PC-3 (cell line): ENCODE measurements around the gene CELF2. TPM values are rescaled to one million over a fixed set of nuclear protein-coding genes. Genes with fewer than 3 reads are reported as not detected.

Experiments used
- ATAC-seq: fragments of 200-7000 bp; cut with Tn5 transposase; 2 replicates; pipeline ENCODE4 v1.9.1; 2020; ENCODE audit warnings: mild to moderate bottlenecking, moderate library complexity
- BruUV-seq: library from RNA; stranded (reverse); fragments of 400-500 nt; replicated peaks from 2 replicates; lab custom pipeline; 2021; lab: Mats Ljungman, UMichigan
- CTCF ChIA-PET: fragments of 300-600 bp; sonication (Branson Sonifier 250); formaldehyde crosslinking; loops from one replicate; lab custom pipeline; 2022; ENCODE audit warnings: antibody characterized with exemption; lab: Charles Lee
- POLR2A ChIA-PET: fragments of 300-600 bp; sonication (Branson Sonifier 250); formaldehyde crosslinking; loops from one replicate; lab custom pipeline; 2022; ENCODE audit warnings: antibody characterized with exemption; ENCODE audit not compliant: unreplicated experiment; lab: Charles Lee
- DNase-seq: peaks from one replicate; pipeline ENCODE4 v3.0.0-alpha.2; 2015
- H2AFZ ChIP-seq: fragments of 300-600 bp; sonication (generic); 2 replicates; pipeline ENCODE4 v1.6.0; 2016; ENCODE audit warnings: antibody characterized with exemption, low read length
- H3F3A ChIP-seq: fragments of 300-600 bp; sonication (generic); one replicate; pipeline ENCODE4 v1.6.0; 2017; ENCODE audit warnings: antibody characterized with exemption, low read length, control low read depth, mild to moderate bottlenecking; ENCODE audit not compliant: unreplicated experiment
- H3K27ac ChIP-seq: fragments of 300-600 bp; sonication (generic); 2 replicates; pipeline ENCODE4 v1.5.1; 2016; ENCODE audit warnings: mild to moderate bottlenecking, low read length
- H3K27me3 ChIP-seq: fragments of 300-600 bp; sonication (generic); 2 replicates; pipeline ENCODE4 v1.6.1; 2016; ENCODE audit warnings: low read length, mixed read lengths
- H3K36me3 ChIP-seq: fragments of 300-600 bp; sonication (generic); 2 replicates; pipeline ENCODE4 v1.6.1; 2016; ENCODE audit warnings: low read depth, mixed run types, low read length, mixed read lengths
- H3K4me1 ChIP-seq: fragments of 300-600 bp; sonication (generic); 2 replicates; pipeline ENCODE4 v1.5.1; 2016; ENCODE audit warnings: low read length; ENCODE audit not compliant: insufficient read depth
- H3K4me2 ChIP-seq: fragments of 300-600 bp; sonication (generic); 2 replicates; pipeline ENCODE4 v1.6.0; 2016; ENCODE audit warnings: low read length
- H3K4me3 ChIP-seq: fragments of 300-600 bp; sonication (generic); 2 replicates; pipeline ENCODE4 v1.5.1; 2016; ENCODE audit warnings: mild to moderate bottlenecking, low read length, mixed read lengths
- H3K79me2 ChIP-seq: fragments of 300-600 bp; sonication (generic); 2 replicates; pipeline ENCODE4 v1.6.1; 2017; ENCODE audit warnings: low read length, mixed read lengths
- H3K9ac ChIP-seq: fragments of 300-600 bp; sonication (generic); 2 replicates; pipeline ENCODE4 v1.6.0; 2016; ENCODE audit warnings: mild to moderate bottlenecking, low read length
- H3K9me2 ChIP-seq: fragments of 300-600 bp; sonication (generic); replicated peaks from 2 replicates; pipeline ENCODE4 v1.6.1; 2016; ENCODE audit warnings: mixed run types, low read length, mixed read lengths
- H3K9me3 ChIP-seq: fragments of 300-600 bp; sonication (generic); 2 replicates; pipeline ENCODE4 v1.6.1; 2016; ENCODE audit warnings: low read length, mixed read lengths
- H4K20me1 ChIP-seq: fragments of 300-600 bp; sonication (generic); 2 replicates; pipeline ENCODE4 v1.6.1; 2016; ENCODE audit warnings: low read length, mixed read lengths
- EZH2 ChIP-seq: fragments of 300-600 bp; sonication (generic); IDR thresholded peaks from one replicate; pipeline ENCODE4 v1.6.1; 2017; ENCODE audit warnings: antibody characterized with exemption, mild to moderate bottlenecking, low read length; ENCODE audit not compliant: unreplicated experiment
- EZH2phosphoT487 ChIP-seq: fragments of 300-600 bp; sonication (generic); IDR thresholded peaks from 2 replicates; pipeline ENCODE4 v1.6.1; 2018; ENCODE audit warnings: mild to moderate bottlenecking, antibody characterized with exemption, low read length, borderline replicate concordance
- intact Hi-C: fragments of 100-400 bp; cut with micrococcal nuclease; formaldehyde crosslinking; loops from 2 replicates; pipeline ENCODE4 v1.9.0; 2023
- total RNA-seq: library from RNA; depleted of rRNA; stranded (reverse); fragments of >200 nt; gene quantifications from 2 replicates; pipeline ENCODE4 v1.2.3, GENCODE V29; 2014
- TF ChIP-seq, protein P1 (sequence below): fragments of 300-600 bp; sonication (generic); conservative IDR thresholded peaks from 2 replicates; pipeline ENCODE4 v1.5.1; 2017; ENCODE audit warnings: antibody characterized with exemption, low read depth, mild to moderate bottlenecking, low read length

The CELF2 gene
- total RNA-seq, 1 experiment from 2014 or later: not detected

DNA sequence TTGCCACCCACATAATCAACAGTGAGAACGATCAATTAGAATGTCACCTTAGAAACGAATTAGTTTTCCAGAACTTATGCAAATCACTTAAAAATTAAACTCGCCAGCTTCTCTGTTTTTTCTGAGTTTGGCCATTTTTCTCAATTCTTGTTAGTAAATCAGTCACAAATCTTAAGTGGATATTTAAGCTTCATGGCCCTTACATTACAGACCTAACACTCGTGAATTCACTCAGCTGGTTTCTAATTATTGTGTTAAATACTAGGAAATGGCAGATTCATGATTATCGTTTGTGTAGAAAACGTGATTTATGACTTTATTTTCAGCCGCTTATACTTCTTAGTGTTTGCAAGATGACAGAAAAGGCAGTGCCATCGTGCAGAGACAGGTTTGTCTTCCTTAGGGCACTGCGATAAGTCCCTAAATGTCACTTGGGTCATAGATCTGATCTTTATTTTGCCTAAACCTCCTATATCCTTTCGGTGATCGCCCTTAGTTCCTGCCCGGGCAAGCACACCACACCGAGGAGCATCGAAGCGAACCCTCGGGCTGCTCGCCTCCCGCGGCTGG is 587 bp upstream of the CELF2 start:
- no peaks in the 10 kb centered on the region for H4K20me1 ChIP-seq
- no peaks in the 10 kb centered on the region for H3K9me2 ChIP-seq
- no peak overlapping the region for H3K27ac ChIP-seq
- ChIA-PET POLR2A (no interaction called here), CTCF (interaction anchor here (0.6 kb wide), 1 partner anchor 10 kb away, joined by 3 read pairs; no protein-coding TSS in a partner anchor)
- H3K36me3 ChIP-seq: no peaks in the 10 kb centered on the region
- no peaks in the 10 kb centered on the region for H3K9me3 ChIP-seq
- H2AFZ ChIP-seq: no peak overlapping the region
- ATAC-seq (no peak), DNase-seq (no peak)
- H3K27me3 ChIP-seq: no peaks in the 10 kb centered on the region
- H3K4me1 ChIP-seq: no peaks in the 10 kb centered on the region
- intact Hi-C loops: no loop called here
- no peaks in the 10 kb centered on the region for H3K79me2 ChIP-seq
- TF ChIP-seq EZH2 (no peak), EZH2phosphoT487 (no peak)
- TF ChIP-seq, protein P1, sequence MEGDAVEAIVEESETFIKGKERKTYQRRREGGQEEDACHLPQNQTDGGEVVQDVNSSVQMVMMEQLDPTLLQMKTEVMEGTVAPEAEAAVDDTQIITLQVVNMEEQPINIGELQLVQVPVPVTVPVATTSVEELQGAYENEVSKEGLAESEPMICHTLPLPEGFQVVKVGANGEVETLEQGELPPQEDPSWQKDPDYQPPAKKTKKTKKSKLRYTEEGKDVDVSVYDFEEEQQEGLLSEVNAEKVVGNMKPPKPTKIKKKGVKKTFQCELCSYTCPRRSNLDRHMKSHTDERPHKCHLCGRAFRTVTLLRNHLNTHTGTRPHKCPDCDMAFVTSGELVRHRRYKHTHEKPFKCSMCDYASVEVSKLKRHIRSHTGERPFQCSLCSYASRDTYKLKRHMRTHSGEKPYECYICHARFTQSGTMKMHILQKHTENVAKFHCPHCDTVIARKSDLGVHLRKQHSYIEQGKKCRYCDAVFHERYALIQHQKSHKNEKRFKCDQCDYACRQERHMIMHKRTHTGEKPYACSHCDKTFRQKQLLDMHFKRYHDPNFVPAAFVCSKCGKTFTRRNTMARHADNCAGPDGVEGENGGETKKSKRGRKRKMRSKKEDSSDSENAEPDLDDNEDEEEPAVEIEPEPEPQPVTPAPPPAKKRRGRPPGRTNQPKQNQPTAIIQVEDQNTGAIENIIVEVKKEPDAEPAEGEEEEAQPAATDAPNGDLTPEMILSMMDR: no peak
- BruUV-seq: no TSS peak
- no peak overlapping the region for H3K4me2 ChIP-seq
- H3K9ac ChIP-seq: no peak overlapping the region
- no peaks in the 10 kb centered on the region for H3F3A ChIP-seq
- H3K4me3 ChIP-seq: no peak overlapping the region

DNA sequence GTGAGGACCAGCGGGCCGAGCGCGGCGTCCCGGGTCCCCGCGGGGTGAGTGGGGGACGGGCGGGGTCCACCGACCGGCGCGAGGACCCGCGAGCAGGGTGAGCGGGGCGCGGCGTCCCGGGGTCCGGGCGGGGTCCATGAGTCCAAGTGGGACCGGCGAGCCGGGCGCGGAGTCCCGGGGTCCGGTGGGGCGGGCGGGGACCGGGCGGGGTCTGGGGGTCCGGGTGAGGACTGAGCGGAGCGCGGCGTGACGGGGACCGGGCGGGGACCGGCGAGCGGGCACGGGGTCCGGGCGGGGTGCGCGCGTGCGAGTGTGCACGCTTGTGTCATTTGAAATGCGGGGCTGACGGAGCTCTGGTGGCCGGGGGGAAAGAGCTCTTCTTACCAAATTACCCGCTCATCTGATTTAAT is 765 bp downstream of the CELF2 start:
- no peaks in the 10 kb centered on the region for H3K9me3 ChIP-seq
- no peak overlapping the region for H2AFZ ChIP-seq
- DNase-seq (no peak), ATAC-seq (no peak)
- no peak overlapping the region for H3K4me2 ChIP-seq
- no peak overlapping the region for H3K4me3 ChIP-seq
- BruUV-seq: no TSS peak
- no peaks in the 10 kb centered on the region for H3K36me3 ChIP-seq
- no peaks in the 10 kb centered on the region for H3K4me1 ChIP-seq
- no peak overlapping the region for H3K27ac ChIP-seq
- TF ChIP-seq, protein P1: no peak
- TF ChIP-seq EZH2: no peak
- no peaks in the 10 kb centered on the region for H3K9me2 ChIP-seq
- ChIA-PET CTCF (no interaction called here), POLR2A (no interaction called here)
- no peaks in the 10 kb centered on the region for H3F3A ChIP-seq
- H3K27me3 ChIP-seq: 0 out of 2 replicates have a peak, but pooled peaks cover 3% of the 10 kb centered on the region
- no peaks in the 10 kb centered on the region for H4K20me1 ChIP-seq
- H3K9ac ChIP-seq: no peak overlapping the region
- H3K79me2 ChIP-seq: no peaks in the 10 kb centered on the region
- intact Hi-C loops: no loop called here

DNA sequence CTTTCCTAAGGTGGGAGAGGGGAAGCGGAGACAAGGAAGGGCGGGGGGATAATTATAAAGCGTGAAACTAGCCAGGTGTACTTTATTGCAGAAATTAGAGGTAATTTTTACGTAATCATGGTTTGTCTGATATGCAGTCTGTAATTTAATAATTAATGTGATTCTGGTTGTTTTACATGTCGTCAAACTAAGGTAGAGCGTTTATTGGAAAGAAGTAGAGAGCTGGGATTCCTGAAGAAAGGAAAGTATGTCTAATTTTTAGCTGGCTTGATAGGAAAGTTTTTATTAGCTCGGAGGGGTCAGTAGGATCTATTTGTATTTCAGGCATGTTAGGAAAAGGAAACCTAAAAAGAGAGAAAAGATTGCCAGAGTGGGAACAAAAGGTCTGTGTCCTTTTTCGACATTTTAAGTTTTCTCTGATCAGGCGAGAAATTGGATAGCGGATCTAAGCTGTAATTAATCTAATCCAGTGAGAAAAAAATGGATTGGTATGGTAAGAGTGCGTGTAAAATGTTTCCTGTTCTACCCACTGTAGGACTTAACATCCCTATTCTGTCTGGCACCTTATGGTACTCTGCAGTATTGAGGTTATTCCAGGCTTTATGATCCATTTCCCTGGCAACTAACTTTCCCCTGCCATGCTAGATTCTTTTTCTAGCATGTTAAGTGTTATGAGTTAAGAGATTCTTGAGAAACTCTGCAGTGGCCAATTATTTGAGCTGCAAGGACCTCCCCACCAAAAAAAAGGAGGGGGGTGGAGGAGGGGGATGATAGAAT is 1.4 kb downstream of the CELF2 start:
- BruUV-seq: no TSS peak
- H3K4me1 ChIP-seq: no peaks in the 10 kb centered on the region
- H3K27me3 ChIP-seq: 0 out of 2 replicates have a peak, but pooled peaks cover 3% of the 10 kb centered on the region
- no peak overlapping the region for H3K4me3 ChIP-seq
- no peaks in the 10 kb centered on the region for H3K9me2 ChIP-seq
- no peaks in the 10 kb centered on the region for H3F3A ChIP-seq
- no peak overlapping the region for H3K27ac ChIP-seq
- H4K20me1 ChIP-seq: no peaks in the 10 kb centered on the region
- DNase-seq: no peak
- CTCF ChIA-PET: no interaction called here
- no peaks in the 10 kb centered on the region for H3K79me2 ChIP-seq
- no peaks in the 10 kb centered on the region for H3K9me3 ChIP-seq
- POLR2A ChIA-PET: no interaction called here
- intact Hi-C loops: no loop called here
- ATAC-seq: no peak
- TF ChIP-seq EZH2phosphoT487 (no peak), EZH2 (no peak)
- TF ChIP-seq, protein P1: no peak
- H3K4me2 ChIP-seq: no peak overlapping the region
- no peak overlapping the region for H3K9ac ChIP-seq
- no peaks in the 10 kb centered on the region for H3K36me3 ChIP-seq
- H2AFZ ChIP-seq: no peak overlapping the region
